Measurements from ENCODE around the gene STOM. TPM values are rescaled to one million over a fixed set of nuclear protein-coding genes. Genes with fewer than 3 reads are reported as not detected.

The STOM gene
- total and polyA plus RNA-seq, 4 donors: 40.5 to 106 (median 63.9) TPM

DNA sequence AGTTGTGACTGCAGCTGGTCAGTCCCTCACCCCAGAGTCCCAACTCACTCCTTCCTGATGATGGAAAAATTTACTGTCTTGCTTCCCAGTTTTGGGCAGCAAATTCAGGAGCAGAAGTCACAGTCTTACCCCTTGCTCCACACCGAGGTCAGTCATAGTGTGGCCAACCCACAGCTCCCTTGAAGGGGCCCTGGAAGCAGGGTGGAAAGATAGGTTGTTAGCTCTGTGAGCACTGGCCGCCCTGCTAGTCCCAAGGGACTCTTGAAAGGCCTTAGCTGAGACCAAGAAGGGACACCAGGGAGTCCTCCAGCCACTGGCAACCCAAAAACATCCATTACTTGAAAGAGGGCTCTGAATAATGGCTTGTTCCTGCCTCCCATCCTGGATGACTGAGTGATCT lies 62.1 kb downstream of the STOM start:
- H3K4me1 ChIP-seq (ENCODE audit: control insufficient read depth, insufficient read depth, low read length): peaks cover 6% of the 10 kb centered on the region
- H3K4me3 ChIP-seq (ENCODE audit: low read depth, low read length): no peak overlapping the region
- no peaks in the 10 kb centered on the region for H3K27me3 ChIP-seq (ENCODE audit: control insufficient read depth, insufficient read depth, low read length)
- WGBS (ENCODE audit: insufficient coverage): 86% methylated on average over 2 of the region's 2 CpGs
- no peaks in the 10 kb centered on the region for H3K9me3 ChIP-seq (ENCODE audit: control insufficient read depth, insufficient read depth, low read length)
- no peak for DNase-seq (ENCODE audit: low read depth in 4 of 6, low spot score in 6 of 6)
- H3K27ac ChIP-seq (ENCODE audit: low read depth, low read length): no peak overlapping the region
- H3K36me3 ChIP-seq (ENCODE audit: control insufficient read depth, insufficient read depth, low read length): peaks cover 26% of the 10 kb centered on the region

DNA sequence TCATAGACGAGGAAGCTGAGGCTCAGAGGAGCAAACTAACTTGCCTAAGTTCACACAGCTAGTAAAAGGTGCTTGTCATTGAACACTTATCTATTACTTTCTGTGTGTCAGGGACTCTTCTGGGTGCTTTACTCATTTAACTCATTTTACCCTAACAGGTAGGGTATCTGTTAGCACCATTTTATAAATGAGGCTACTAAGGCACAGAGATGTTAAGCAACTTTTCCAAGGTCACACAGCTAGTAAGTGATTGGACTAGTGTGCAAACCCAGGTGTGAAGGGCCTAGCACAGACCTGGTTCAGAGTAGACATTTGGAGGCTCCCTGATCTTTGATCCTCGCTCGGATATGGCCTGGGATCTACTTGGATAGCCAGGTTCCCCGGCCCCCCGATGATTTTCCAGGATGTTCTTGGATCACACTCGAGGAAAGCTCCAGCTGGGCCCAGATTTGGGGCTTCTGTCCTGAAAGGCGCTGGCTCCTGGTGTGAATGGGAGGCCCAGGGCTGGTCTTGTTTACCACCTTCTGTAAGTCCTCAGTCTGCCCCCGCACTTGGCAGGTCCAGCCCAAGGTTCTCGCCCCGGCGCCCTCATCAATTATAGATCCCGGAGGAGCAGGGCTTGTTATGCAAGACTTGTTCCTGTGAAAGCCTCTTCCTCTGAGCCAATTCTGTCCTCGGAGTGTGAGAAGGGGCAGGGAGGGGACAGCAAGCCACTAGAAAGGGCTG lies 64.6 kb downstream of the STOM start:
- H3K4me1 ChIP-seq (ENCODE audit: control insufficient read depth, insufficient read depth, low read length): peaks cover 13% of the 10 kb centered on the region
- H3K36me3 ChIP-seq (ENCODE audit: control insufficient read depth, insufficient read depth, low read length): peaks cover 30% of the 10 kb centered on the region
- H3K27me3 ChIP-seq (ENCODE audit: control insufficient read depth, insufficient read depth, low read length): peaks cover 7% of the 10 kb centered on the region
- H3K27ac ChIP-seq (ENCODE audit: low read depth, low read length): no peak overlapping the region
- H3K4me3 ChIP-seq (ENCODE audit: low read depth, low read length): no peak overlapping the region
- no peak for DNase-seq (ENCODE audit: low read depth in 4 of 6, low spot score in 6 of 6)
- H3K9me3 ChIP-seq (ENCODE audit: control insufficient read depth, insufficient read depth, low read length): no peaks in the 10 kb centered on the region
- WGBS (ENCODE audit: insufficient coverage): 44% methylated on average over 10 of the region's 13 CpGs

DNA sequence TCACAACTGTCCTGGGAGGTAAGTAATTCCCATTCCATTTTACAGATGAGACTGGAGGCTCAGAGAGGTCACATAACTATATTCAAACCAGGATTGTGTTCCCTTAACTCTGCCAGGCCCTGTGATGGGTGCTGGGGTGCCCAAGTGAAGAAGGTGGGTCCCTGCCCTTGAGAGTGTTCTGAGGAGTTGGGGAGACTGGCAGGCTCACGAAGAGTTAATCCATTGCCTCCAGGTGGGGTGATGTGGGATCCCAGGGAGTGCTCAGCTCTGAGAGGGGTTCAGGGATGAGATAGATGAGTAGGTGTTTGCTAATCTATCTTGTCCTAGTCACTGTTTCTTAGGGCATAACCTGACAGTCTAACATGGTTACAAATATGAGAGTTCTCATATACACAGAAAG lies 65.3 kb downstream of the STOM start:
- Histone ChIP-seq H3K36me3 (ENCODE audit: control insufficient read depth, insufficient read depth, low read length) (peaks cover 26% of the 10 kb centered on the region), H3K4me3 (ENCODE audit: low read depth, low read length) (no peak overlapping the region), H3K27me3 (ENCODE audit: control insufficient read depth, insufficient read depth, low read length) (peaks cover 8% of the 10 kb centered on the region), H3K27ac (ENCODE audit: low read depth, low read length) (no peak overlapping the region), H3K9me3 (ENCODE audit: control insufficient read depth, insufficient read depth, low read length) (no peaks in the 10 kb centered on the region), H3K4me1 (ENCODE audit: control insufficient read depth, insufficient read depth, low read length) (peaks cover 18% of the 10 kb centered on the region)
- DNase-seq (ENCODE audit: low read depth in 4 of 6, low spot score in 6 of 6): no peak
- 100% methylated on average over 1 of the region's 1 CpG for WGBS (ENCODE audit: insufficient coverage)

DNA sequence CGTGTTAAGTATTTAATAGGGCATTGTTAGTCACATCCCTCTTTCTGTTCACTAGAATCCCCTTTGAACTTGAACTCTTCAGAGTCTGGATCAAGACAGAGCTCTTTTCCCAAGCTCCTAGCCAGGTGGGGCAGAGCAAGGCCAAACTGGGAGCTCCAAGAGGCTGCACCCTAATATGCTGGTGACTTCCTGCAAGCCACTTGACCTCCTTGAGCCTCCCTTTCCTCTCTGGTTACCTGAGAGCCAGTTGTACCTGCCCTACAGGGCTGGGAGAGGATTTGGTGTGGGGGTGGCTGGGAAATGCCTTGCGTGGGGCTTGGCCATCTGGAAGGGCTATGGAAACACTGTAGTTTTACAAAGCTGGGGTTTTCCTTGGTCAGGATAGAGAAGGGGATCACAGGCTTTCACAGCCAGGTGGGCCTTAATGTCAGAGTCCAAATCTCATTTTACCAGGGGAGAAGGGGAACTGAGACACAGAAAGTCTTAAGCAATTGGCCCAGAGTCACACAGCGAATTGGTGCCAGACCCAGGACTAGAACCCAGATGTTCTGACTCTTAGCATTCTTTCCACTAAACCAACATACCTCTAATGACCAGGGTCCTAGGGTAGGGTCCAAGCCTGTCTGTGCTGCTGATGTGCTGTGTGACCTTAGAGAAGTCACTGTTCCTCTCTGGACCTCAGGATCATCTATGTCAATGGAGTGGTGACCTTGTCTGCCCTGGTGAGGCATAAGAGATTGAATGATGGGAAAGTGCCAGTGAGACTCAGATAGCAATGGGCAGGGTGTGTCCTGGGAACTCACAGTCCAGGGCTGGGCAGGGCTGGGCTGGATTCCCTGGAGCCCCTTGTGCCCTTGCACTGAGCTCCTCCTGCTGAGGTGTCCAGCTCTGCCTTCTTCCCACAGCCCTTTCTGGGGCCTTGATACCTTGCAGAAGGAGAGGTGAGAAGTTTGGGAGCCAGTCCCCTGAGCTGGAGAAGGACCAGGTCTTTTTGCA lies 66.3 kb downstream of the STOM start:
- H3K36me3 ChIP-seq (ENCODE audit: control insufficient read depth, insufficient read depth, low read length): peaks cover 25% of the 10 kb centered on the region
- peaks cover 24% of the 10 kb centered on the region for H3K4me1 ChIP-seq (ENCODE audit: control insufficient read depth, insufficient read depth, low read length)
- H3K27me3 ChIP-seq (ENCODE audit: control insufficient read depth, insufficient read depth, low read length): peaks cover 10% of the 10 kb centered on the region
- no peak overlapping the region for H3K27ac ChIP-seq (ENCODE audit: low read depth, low read length)
- no CpG with 5 or more reads among the region's 3 CpGs for WGBS (ENCODE audit: insufficient coverage)
- H3K4me3 ChIP-seq (ENCODE audit: low read depth, low read length): no peak overlapping the region
- no peaks in the 10 kb centered on the region for H3K9me3 ChIP-seq (ENCODE audit: control insufficient read depth, insufficient read depth, low read length)
- DNase-seq (ENCODE audit: low read depth in 4 of 6, low spot score in 6 of 6): no peak

DNA sequence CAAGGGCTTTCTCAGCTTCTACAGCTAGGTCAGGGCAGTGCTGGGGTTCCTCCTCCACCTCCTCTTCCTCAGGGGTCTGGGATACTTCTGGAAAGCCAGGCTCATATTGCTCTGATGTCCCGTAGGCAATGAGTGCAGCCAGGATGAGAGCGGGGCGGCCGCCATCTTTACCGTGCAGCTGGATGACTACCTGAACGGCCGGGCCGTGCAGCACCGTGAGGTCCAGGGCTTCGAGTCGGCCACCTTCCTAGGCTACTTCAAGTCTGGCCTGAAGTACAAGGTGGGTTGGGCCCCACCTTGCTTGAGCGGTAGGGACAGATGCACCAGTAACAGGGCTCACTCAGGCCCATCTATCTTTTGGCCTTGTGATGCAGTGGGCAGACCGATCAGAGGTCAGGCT lies 67.3 kb downstream of the STOM start:
- no peak overlapping the region for H3K27ac ChIP-seq (ENCODE audit: low read depth, low read length)
- DNase-seq (ENCODE audit: low read depth in 4 of 6, low spot score in 6 of 6): no peak
- H3K27me3 ChIP-seq (ENCODE audit: control insufficient read depth, insufficient read depth, low read length): peaks cover 10% of the 10 kb centered on the region
- WGBS (ENCODE audit: insufficient coverage): 99% methylated on average over 13 of the region's 13 CpGs
- no peak overlapping the region for H3K4me3 ChIP-seq (ENCODE audit: low read depth, low read length)
- H3K36me3 ChIP-seq (ENCODE audit: control insufficient read depth, insufficient read depth, low read length): peaks cover 22% of the 10 kb centered on the region
- no peaks in the 10 kb centered on the region for H3K9me3 ChIP-seq (ENCODE audit: control insufficient read depth, insufficient read depth, low read length)
- H3K4me1 ChIP-seq (ENCODE audit: control insufficient read depth, insufficient read depth, low read length): peaks cover 31% of the 10 kb centered on the region

DNA sequence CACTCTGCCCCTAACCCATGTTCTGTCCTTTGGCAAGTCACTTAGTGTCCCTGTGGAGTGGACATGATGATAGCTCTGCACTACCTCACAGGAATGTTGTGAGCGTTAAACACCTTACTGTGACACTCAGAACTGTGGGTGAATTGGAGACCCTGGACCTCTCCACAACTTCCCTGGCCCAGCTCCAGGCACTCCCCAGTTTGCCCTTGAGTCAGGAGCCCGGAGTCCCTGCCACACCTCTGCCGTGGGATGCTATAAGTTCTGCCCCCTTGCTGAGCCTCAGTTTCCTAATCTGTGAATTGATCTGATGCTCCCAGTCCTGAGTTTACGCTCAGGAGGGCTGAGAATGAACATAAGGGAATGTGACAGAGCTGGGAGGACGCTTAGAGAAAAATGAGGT lies 67.7 kb downstream of the STOM start:
- Histone ChIP-seq H3K9me3 (ENCODE audit: control insufficient read depth, insufficient read depth, low read length) (no peaks in the 10 kb centered on the region), H3K4me1 (ENCODE audit: control insufficient read depth, insufficient read depth, low read length) (peaks cover 31% of the 10 kb centered on the region), H3K36me3 (ENCODE audit: control insufficient read depth, insufficient read depth, low read length) (peaks cover 20% of the 10 kb centered on the region), H3K4me3 (ENCODE audit: low read depth, low read length) (no peak overlapping the region), H3K27me3 (ENCODE audit: control insufficient read depth, insufficient read depth, low read length) (peaks cover 10% of the 10 kb centered on the region), H3K27ac (ENCODE audit: low read depth, low read length) (no peak overlapping the region)
- WGBS (ENCODE audit: insufficient coverage): 96% methylated on average over 5 of the region's 5 CpGs
- no peak for DNase-seq (ENCODE audit: low read depth in 4 of 6, low spot score in 6 of 6)

DNA sequence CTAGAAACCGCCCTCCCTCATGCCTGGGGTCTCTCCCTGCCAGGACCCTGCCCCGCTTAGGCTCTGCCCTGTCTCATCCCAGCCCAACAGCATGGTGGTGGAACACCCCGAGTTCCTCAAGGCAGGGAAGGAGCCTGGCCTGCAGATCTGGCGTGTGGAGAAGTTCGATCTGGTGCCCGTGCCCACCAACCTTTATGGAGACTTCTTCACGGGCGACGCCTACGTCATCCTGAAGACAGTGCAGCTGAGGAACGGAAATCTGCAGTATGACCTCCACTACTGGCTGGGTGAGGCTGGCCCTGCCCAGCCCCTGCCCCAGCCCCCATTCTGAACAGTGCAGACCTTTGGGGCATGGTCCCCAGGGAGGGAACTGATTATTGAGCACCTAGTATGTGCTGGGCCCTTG lies 68.2 kb downstream of the STOM start:
- Histone ChIP-seq H3K27me3 (ENCODE audit: control insufficient read depth, insufficient read depth, low read length) (peaks cover 10% of the 10 kb centered on the region), H3K4me3 (ENCODE audit: low read depth, low read length) (no peak overlapping the region), H3K4me1 (ENCODE audit: control insufficient read depth, insufficient read depth, low read length) (peaks cover 32% of the 10 kb centered on the region), H3K9me3 (ENCODE audit: control insufficient read depth, insufficient read depth, low read length) (no peaks in the 10 kb centered on the region), H3K36me3 (ENCODE audit: control insufficient read depth, insufficient read depth, low read length) (peaks cover 20% of the 10 kb centered on the region), H3K27ac (ENCODE audit: low read depth, low read length) (no peak overlapping the region)
- 94% methylated on average over 11 of the region's 11 CpGs for WGBS (ENCODE audit: insufficient coverage)
- no peak for DNase-seq (ENCODE audit: low read depth in 4 of 6, low spot score in 6 of 6)

DNA sequence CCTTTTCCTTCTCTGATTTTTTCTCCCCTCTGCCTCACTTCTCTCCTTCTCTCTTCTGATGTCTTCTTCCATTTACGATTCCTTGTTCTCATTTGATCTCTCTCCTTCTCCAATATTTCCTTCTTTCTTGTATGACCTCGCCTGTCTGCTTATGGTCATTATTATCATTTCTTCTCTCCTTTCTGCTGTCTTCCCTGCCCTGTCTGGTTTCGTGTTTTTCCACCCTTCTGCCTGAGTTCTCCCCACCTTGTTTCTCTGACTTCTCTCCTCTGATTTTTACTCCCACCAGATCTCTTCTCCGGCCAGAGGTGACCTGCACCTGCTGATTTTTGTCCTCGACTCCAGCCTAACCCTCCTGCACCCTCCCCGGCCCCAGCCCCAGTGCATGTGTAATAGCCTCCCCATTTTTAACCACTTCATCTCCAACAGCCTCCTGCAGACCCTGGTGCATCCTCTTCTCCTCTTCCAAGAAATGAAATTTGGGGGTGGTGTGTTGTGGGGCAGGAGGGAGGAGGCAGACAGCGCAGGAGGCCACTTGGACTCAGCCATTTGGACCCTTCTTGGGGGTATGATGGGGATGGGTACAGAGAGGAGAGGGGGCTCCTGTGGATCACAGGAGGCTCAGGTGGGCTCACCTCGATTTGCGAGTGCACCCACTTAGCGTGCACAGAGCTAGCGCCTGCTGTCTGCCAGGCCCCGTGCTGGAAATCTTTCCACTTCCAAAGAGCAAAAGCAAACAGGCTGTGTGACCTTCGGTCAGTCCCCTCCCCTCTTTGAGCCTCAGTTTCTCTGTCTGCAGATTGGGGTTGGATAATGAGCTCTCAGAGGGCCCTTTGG lies 69.5 kb downstream of the STOM start:
- Histone ChIP-seq H3K36me3 (ENCODE audit: control insufficient read depth, insufficient read depth, low read length) (peaks cover 20% of the 10 kb centered on the region), H3K9me3 (ENCODE audit: control insufficient read depth, insufficient read depth, low read length) (no peaks in the 10 kb centered on the region), H3K4me3 (ENCODE audit: low read depth, low read length) (peak overlapping the region; percentile 45), H3K4me1 (ENCODE audit: control insufficient read depth, insufficient read depth, low read length) (peaks cover 39% of the 10 kb centered on the region), H3K27ac (ENCODE audit: low read depth, low read length) (peak overlapping the region; percentile 33), H3K27me3 (ENCODE audit: control insufficient read depth, insufficient read depth, low read length) (peaks cover 10% of the 10 kb centered on the region)
- DNase-seq (ENCODE audit: low read depth in 4 of 6, low spot score in 6 of 6): no peak
- 57% methylated on average over 8 of the region's 13 CpGs for WGBS (ENCODE audit: insufficient coverage)

Data from spinal cord (tissue), 10 donors.